ENCODE results near the gene NEDD4L. TPM values are rescaled to one million over a fixed set of nuclear protein-coding genes. Genes with fewer than 3 reads are reported as not detected.

The NEDD4L gene
- total and polyA plus RNA-seq, 10 of the 15 experiments (the other 5 are each of a cell fraction or from before 2014, with no cell fraction given) = 7.4 to 24.0 (median 17.7) TPM

DNA sequence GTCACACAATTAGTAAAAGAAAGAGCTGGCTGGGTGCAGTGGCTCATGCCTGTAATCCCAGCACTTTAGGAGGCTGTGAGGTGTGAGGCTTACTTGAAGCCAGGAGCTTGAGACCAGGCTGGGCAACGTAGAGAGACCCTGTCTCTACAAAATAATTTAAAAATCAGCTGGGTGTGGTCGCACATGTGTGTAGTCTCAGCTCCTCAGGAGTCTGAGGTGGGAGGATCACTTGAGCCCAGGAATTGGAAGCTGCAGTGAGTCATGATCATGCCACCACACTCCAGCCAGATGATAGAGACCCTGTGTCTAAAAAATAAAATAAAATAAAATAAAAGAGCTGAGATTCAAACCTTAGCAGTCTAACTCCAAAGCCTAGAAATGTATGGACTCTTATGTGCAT, 39.0 kb upstream of the NEDD4L start:
- Histone ChIP-seq H3K4me2 (ENCODE audit: control insufficient read depth, insufficient read depth) (no peak overlapping the region), H3K4me3 (no peak overlapping the region), H4K20me1 (ENCODE audit: control insufficient read depth, insufficient read depth) (no peaks in the 10 kb centered on the region), H3K4me1 (ENCODE audit: control insufficient read depth, insufficient read depth, low read length) (no peaks in the 10 kb centered on the region), H2AFZ (ENCODE audit: control insufficient read depth, low read depth, low read length) (no peak overlapping the region), H3K27me3 (replicated peaks in 1 of 2; ENCODE audit: control insufficient read depth in 2 of 2, insufficient read depth in 2 of 2, low read length in 1 of 2) (no peaks in the 10 kb centered on the region; a peak in 1 of 4 replicates), H3K36me3 (ENCODE audit: control insufficient read depth in 2 of 2, insufficient read depth in 2 of 2, low read length in 1 of 2) (no peaks in the 10 kb centered on the region), H3K9me3 (replicated peaks; ENCODE audit: control insufficient read depth, insufficient read depth, low read length) (no peaks in the 10 kb centered on the region), H3K27ac (ENCODE audit: control insufficient read depth, insufficient read depth) (no peak overlapping the region), H3K9ac (ENCODE audit: control insufficient read depth, insufficient read depth, low read length) (no peak overlapping the region), H3K79me2 (ENCODE audit: control insufficient read depth, insufficient read depth, low read length) (no peaks in the 10 kb centered on the region)
- no TSS peak for BruUV-seq (replicated peaks)
- ChIA-PET RAD21 (ENCODE audit: unreplicated experiment) (no interaction called here), CTCF (interaction anchor here (0.8 kb wide), 1 partner anchor 12 kb away, joined by 3 read pairs; no protein-coding TSS in a partner anchor), POLR2A (no interaction called here), SMC1A (ENCODE audit: uncharacterized antibody, unreplicated experiment) (no interaction called here)
- no peak for TF ChIP-seq EP300 (IDR thresholded peaks at IDR 0.05; ENCODE audit: borderline replicate concordance in 1 of 2, control insufficient read depth in 1 of 2, low read depth in 2 of 2, low read length in 2 of 2)
- TF ChIP-seq GATAD2B (conservative IDR thresholded peaks at IDR 0.05; ENCODE audit: low read depth) = no peak
- no peak for TF ChIP-seq TAF1 (IDR thresholded peaks at IDR 0.05; ENCODE audit: borderline replicate concordance, low read depth, low read length)
- TF ChIP-seq DPF2 (IDR thresholded peaks at IDR 0.05) = no peak
- no peak for TF ChIP-seq NR2C1 (IDR thresholded peaks at IDR 0.05)
- TF ChIP-seq, protein P1, sequence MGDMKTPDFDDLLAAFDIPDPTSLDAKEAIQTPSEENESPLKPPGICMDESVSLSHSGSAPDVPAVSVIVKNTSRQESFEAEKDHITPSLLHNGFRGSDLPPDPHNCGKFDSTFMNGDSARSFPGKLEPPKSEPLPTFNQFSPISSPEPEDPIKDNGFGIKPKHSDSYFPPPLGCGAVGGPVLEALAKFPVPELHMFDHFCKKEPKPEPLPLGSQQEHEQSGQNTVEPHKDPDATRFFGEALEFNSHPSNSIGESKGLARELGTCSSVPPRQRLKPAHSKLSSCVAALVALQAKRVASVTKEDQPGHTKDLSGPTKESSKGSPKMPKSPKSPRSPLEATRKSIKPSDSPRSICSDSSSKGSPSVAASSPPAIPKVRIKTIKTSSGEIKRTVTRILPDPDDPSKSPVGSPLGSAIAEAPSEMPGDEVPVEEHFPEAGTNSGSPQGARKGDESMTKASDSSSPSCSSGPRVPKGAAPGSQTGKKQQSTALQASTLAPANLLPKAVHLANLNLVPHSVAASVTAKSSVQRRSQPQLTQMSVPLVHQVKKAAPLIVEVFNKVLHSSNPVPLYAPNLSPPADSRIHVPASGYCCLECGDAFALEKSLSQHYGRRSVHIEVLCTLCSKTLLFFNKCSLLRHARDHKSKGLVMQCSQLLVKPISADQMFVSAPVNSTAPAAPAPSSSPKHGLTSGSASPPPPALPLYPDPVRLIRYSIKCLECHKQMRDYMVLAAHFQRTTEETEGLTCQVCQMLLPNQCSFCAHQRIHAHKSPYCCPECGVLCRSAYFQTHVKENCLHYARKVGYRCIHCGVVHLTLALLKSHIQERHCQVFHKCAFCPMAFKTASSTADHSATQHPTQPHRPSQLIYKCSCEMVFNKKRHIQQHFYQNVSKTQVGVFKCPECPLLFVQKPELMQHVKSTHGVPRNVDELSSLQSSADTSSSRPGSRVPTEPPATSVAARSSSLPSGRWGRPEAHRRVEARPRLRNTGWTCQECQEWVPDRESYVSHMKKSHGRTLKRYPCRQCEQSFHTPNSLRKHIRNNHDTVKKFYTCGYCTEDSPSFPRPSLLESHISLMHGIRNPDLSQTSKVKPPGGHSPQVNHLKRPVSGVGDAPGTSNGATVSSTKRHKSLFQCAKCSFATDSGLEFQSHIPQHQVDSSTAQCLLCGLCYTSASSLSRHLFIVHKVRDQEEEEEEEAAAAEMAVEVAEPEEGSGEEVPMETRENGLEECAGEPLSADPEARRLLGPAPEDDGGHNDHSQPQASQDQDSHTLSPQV (IDR thresholded peaks at IDR 0.05) = no peak
- TF ChIP-seq, protein P2, sequence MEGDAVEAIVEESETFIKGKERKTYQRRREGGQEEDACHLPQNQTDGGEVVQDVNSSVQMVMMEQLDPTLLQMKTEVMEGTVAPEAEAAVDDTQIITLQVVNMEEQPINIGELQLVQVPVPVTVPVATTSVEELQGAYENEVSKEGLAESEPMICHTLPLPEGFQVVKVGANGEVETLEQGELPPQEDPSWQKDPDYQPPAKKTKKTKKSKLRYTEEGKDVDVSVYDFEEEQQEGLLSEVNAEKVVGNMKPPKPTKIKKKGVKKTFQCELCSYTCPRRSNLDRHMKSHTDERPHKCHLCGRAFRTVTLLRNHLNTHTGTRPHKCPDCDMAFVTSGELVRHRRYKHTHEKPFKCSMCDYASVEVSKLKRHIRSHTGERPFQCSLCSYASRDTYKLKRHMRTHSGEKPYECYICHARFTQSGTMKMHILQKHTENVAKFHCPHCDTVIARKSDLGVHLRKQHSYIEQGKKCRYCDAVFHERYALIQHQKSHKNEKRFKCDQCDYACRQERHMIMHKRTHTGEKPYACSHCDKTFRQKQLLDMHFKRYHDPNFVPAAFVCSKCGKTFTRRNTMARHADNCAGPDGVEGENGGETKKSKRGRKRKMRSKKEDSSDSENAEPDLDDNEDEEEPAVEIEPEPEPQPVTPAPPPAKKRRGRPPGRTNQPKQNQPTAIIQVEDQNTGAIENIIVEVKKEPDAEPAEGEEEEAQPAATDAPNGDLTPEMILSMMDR (IDR thresholded peaks at IDR 0.05 in 2 of 3, conservative IDR thresholded peaks at IDR 0.05 in 1 of 3; ENCODE audit: control insufficient read depth in 2 of 3, extremely low read depth in 1 of 3, insufficient read depth in 1 of 3, low read depth in 3 of 3, low read length in 3 of 3) = no peak
- TF ChIP-seq, protein P3, sequence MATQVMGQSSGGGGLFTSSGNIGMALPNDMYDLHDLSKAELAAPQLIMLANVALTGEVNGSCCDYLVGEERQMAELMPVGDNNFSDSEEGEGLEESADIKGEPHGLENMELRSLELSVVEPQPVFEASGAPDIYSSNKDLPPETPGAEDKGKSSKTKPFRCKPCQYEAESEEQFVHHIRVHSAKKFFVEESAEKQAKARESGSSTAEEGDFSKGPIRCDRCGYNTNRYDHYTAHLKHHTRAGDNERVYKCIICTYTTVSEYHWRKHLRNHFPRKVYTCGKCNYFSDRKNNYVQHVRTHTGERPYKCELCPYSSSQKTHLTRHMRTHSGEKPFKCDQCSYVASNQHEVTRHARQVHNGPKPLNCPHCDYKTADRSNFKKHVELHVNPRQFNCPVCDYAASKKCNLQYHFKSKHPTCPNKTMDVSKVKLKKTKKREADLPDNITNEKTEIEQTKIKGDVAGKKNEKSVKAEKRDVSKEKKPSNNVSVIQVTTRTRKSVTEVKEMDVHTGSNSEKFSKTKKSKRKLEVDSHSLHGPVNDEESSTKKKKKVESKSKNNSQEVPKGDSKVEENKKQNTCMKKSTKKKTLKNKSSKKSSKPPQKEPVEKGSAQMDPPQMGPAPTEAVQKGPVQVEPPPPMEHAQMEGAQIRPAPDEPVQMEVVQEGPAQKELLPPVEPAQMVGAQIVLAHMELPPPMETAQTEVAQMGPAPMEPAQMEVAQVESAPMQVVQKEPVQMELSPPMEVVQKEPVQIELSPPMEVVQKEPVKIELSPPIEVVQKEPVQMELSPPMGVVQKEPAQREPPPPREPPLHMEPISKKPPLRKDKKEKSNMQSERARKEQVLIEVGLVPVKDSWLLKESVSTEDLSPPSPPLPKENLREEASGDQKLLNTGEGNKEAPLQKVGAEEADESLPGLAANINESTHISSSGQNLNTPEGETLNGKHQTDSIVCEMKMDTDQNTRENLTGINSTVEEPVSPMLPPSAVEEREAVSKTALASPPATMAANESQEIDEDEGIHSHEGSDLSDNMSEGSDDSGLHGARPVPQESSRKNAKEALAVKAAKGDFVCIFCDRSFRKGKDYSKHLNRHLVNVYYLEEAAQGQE (IDR thresholded peaks at IDR 0.05; ENCODE audit: low read depth, low read length) = no peak
- TF ChIP-seq NR2F1 (conservative IDR thresholded peaks at IDR 0.05) = no peak
- TF ChIP-seq EGR1 (IDR thresholded peaks at IDR 0.05; ENCODE audit: borderline replicate concordance in 1 of 2, low read depth in 2 of 2, low read length in 2 of 2) = no peak
- TF ChIP-seq RUNX3 (IDR thresholded peaks at IDR 0.05; ENCODE audit: low read length) = no peak
- TF ChIP-seq SUZ12 (IDR thresholded peaks at IDR 0.05; ENCODE audit: unreplicated experiment) = no peak
- in situ Hi-C loops (cut with MboI) (no loop called here), intact Hi-C loops (cut with micrococcal nuclease; ENCODE audit: unreplicated experiment) (no loop called here)
- no peak for ATAC-seq
- no peak for FAIRE-seq
- WGBS (ENCODE audit: insufficient coverage, insufficient replicate concordance, low lambda C conversion rate, missing lambda C conversion rate) = 3% methylated on average over 2 of the region's 2 CpGs
- no peak for DNase-seq (ENCODE audit: low read depth, low spot score)
